ENCODE measurements around the gene CNOT4. TPM values are rescaled to one million over a fixed set of nuclear protein-coding genes. Genes with fewer than 3 reads are reported as not detected.

Gene CNOT4
- total and polyA plus RNA-seq, 2 of the 13 experiments (the other 11 are each of a cell fraction or from before 2014, with no cell fraction given) = 7.4 to 8.4 TPM

DNA sequence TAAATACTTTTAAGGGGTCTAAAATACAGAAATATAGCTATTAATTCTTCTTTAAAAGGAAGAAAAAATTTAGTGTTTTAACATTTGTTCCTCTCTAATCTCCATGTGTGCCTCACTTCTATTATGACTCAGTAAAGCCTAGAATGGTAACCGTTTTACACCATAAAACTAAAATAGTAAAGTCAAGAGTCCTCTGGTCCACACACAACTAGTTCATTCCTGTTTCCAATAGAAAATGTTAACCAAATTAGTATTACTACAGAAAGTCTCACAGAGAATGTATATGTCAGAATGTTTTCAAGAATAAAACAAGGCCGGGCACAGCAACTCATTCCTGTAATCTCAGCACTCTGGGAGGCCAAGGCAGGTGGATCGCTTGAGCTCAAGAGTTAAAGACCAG, 55.8 kb downstream of the CNOT4 start:
- peaks cover 9% of the 10 kb centered on the region; the same call in 1 of the 2 replicates for H4K20me1 ChIP-seq (ENCODE audit: insufficient read depth, low read length)
- intact Hi-C loops (cut with micrococcal nuclease; ENCODE audit: unreplicated experiment) = no loop called here
- no peak overlapping the region for H3K4me3 ChIP-seq (replicated peaks in 1 of 3; ENCODE audit: insufficient read depth in 1 of 3, low read depth in 2 of 3, low read length in 3 of 3)
- FAIRE-seq = no peak
- no peaks in the 10 kb centered on the region for H3K36me3 ChIP-seq (replicated peaks in 1 of 2; ENCODE audit: control insufficient read depth in 1 of 2, insufficient read depth in 2 of 2, low read length in 2 of 2)
- no peaks in the 10 kb centered on the region for H3K9me3 ChIP-seq (ENCODE audit: low read length)
- H3K4me2 ChIP-seq (ENCODE audit: low read depth, low read length) = no peak overlapping the region
- no peaks in the 10 kb centered on the region for H3K4me1 ChIP-seq (ENCODE audit: insufficient read depth, low read length)
- TF ChIP-seq FUBP1 (CRISPR knock-in tag; IDR thresholded peaks at IDR 0.05; ENCODE audit: borderline replicate concordance) = no peak
- TF ChIP-seq, protein P1, sequence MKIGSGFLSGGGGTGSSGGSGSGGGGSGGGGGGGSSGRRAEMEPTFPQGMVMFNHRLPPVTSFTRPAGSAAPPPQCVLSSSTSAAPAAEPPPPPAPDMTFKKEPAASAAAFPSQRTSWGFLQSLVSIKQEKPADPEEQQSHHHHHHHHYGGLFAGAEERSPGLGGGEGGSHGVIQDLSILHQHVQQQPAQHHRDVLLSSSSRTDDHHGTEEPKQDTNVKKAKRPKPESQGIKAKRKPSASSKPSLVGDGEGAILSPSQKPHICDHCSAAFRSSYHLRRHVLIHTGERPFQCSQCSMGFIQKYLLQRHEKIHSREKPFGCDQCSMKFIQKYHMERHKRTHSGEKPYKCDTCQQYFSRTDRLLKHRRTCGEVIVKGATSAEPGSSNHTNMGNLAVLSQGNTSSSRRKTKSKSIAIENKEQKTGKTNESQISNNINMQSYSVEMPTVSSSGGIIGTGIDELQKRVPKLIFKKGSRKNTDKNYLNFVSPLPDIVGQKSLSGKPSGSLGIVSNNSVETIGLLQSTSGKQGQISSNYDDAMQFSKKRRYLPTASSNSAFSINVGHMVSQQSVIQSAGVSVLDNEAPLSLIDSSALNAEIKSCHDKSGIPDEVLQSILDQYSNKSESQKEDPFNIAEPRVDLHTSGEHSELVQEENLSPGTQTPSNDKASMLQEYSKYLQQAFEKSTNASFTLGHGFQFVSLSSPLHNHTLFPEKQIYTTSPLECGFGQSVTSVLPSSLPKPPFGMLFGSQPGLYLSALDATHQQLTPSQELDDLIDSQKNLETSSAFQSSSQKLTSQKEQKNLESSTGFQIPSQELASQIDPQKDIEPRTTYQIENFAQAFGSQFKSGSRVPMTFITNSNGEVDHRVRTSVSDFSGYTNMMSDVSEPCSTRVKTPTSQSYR (CRISPR knock-in tag; IDR thresholded peaks at IDR 0.05; ENCODE audit: borderline replicate concordance) = no peak
- TF ChIP-seq ZNF224 (CRISPR knock-in tag; IDR thresholded peaks at IDR 0.05) = no peak
- no peak for TF ChIP-seq SIX4 (CRISPR knock-in tag; IDR thresholded peaks at IDR 0.05)
- TF ChIP-seq GZF1 (CRISPR knock-in tag; IDR thresholded peaks at IDR 0.05) = no peak
- TF ChIP-seq NFIC (IDR thresholded peaks at IDR 0.05; ENCODE audit: low read length) = no peak
- no peak for TF ChIP-seq ZC3H4 (CRISPR knock-in tag; IDR thresholded peaks at IDR 0.05; ENCODE audit: borderline replicate concordance)
- TF ChIP-seq CREM (IDR thresholded peaks at IDR 0.05) = no peak
- TF ChIP-seq CREM (CRISPR knock-in tag; IDR thresholded peaks at IDR 0.05) = no peak
- TF ChIP-seq KAT8 (CRISPR knock-in tag; IDR thresholded peaks at IDR 0.05) = no peak
- TF ChIP-seq SOX13 (IDR thresholded peaks at IDR 0.05) = no peak
- TF ChIP-seq SOX13 (CRISPR knock-in tag; conservative IDR thresholded peaks at IDR 0.05 in 1 of 2, IDR thresholded peaks at IDR 0.05 in 1 of 2) = no peak
- ChIA-PET POLR2A (no interaction called here), CTCF (ENCODE audit: low intra/inter-chr PET ratio, low total read pairs) (no interaction called here)
- DNase-seq (ENCODE audit: low spot score) = no peak
- H3K27me3 ChIP-seq (ENCODE audit: control insufficient read depth in 1 of 2, insufficient read depth in 2 of 2, low read length in 2 of 2) = no peaks in the 10 kb centered on the region
- no TSS peak for BruUV-seq (replicated peaks)
- no peak overlapping the region for H3K9ac ChIP-seq (ENCODE audit: insufficient read depth, low read depth, low read length)
- no peak for ATAC-seq
- peaks cover 45% of the 10 kb centered on the region for H3K79me2 ChIP-seq (ENCODE audit: insufficient read depth, low read length)
- WGBS (ENCODE audit: low lambda C conversion rate) = 96% methylated on average over 3 of the region's 3 CpGs
- H2AFZ ChIP-seq (ENCODE audit: low read length) = no peak overlapping the region
- no peak overlapping the region for H3K27ac ChIP-seq (ENCODE audit: extremely low read length, insufficient read depth, low read length)
- in situ Hi-C loops (cut with HindIII; ENCODE audit: extremely low pct_ligation_motif_present, low pct_unique_long_range_greater_than_20kb) = no loop called here

Data from HepG2 (cell line).